HG02623 (cell line): ENCODE measurements around the gene AOPEP.
"Not testable (repeated sequence)": the region's sequence is repeated elsewhere in the genome, so short reads cannot be mapped to it uniquely, and the experiment has no call there.

Experiments used
- ATAC-seq: cut with Tn5 transposase; IDR thresholded peaks from one replicate; pipeline ENCODE4 v1.9.1; 2021; ENCODE audit warnings: moderate library complexity; ENCODE audit not compliant: unreplicated experiment

AOPEP gene

DNA sequence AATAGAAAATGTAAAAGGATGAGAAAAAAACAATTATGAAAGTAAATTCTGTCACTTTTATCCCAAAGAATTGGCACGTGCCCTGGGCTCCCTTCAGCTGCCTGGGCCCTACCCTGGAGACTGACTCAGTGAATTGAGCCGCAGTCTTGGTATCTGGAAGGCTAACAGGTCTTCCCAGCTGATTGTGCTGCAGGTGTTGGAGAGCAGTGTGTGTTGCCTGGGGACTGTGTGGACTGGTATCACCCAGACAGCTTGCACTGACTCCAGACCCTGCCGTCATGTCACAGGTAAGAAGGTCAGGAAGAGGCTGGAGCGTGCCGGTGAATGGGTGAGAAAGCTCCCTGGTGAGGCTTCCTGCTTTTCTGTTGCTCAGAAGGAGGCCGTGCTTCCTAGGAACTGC lies 83.3 kb downstream of the AOPEP start:
- no peak for ATAC-seq

DNA sequence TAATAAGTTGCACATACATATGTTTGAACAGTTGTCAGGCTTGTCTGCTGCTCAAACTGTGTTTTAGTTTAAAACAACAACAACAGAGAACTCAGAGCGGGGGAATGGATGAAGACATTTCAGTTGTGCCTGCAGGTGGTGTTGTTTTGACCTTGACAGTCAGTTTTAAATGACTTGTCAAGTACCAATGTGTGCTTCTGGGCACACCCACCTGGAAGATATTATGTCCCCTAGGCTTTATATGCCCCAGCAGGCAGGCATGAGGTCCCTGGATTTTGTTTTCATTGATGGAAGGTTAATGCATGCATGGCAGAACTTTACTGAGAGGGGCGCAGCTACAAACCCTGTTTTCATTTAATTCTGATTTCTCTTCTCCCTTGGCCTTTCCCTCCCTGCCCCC lies 84.6 kb downstream of the AOPEP start:
- no peak for ATAC-seq

DNA sequence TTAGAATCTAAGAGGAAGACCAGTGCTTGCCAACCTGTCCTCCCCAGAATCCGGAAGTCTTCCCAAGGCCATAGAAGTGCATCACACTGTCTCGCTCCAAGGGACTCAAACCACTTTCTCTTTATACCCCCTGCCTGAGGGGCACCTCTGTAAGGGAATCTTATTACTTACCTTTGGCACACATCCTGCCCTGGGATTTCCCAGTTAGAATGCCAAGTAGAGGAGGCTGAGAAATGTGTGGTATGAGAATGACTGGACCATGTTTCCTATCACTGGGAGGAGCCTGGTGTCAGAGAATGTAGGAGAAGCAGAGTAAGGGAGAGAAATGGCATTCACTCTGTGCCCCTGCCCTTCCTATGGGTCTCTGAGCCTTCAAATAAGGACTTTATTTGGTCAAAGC lies 85.8 kb downstream of the AOPEP start:
- no peak for ATAC-seq

DNA sequence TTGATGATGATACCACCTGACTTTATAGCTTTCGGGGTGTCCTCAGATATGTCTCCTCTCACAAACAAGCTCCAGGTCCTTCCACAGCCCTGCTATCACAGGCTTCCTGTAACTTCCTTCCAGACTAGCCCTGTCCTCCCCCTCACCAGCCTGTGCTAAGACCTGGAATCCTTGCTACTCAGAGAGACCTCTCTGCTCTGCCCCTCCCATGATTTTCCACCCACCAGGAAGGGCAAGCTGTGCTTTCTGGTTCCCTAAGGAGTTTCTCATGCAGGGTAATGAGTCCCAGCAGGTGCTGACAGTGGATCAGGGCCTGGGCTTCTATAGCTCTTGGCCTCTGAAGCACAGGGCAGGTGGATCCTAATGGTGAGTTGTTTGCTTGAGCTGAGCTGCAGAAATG lies 86.9 kb downstream of the AOPEP start:
- ATAC-seq: no peak

DNA sequence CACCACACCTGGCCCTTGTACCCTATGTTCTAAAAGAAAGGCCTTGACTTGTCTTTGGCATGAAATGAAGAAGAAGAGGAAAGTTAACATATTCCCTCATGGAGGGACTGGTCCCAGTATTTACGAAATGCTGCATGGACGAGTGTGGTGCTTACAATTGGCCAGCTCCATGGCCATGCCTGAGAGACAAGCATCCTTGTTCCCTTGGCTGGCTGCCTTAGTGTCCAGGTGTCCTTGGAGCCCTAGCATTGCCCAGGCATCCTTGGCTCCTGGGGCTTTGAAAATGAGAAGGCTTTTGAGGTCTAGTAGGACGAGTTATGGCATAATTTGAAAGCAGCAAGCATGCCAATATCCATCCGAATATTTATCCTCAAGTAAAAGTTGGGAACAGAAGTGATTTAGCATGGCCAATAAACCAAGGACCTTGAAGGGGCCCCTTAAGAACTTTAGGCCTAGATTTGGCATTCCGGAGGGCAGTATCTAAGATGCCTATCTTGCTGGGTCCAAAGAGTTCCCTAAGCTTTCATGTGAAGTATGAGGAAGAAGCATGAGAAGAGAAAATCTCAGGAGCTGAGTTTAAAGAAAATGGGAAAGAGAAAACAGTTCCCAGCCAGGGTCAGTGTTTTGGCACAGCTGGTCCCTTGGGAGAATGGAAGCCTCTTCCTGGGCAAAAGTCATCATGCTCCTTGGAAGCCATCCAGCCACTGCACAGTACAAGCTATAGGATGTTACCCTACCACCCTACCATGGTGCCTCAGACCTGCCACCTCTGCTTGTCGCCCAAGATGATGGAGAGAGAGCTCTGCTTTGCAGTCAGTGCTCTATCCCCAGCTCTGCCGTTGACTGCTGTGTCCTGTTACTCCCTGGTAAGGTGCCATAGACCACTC lies 91.0 kb downstream of the AOPEP start:
- ATAC-seq: no peak

DNA sequence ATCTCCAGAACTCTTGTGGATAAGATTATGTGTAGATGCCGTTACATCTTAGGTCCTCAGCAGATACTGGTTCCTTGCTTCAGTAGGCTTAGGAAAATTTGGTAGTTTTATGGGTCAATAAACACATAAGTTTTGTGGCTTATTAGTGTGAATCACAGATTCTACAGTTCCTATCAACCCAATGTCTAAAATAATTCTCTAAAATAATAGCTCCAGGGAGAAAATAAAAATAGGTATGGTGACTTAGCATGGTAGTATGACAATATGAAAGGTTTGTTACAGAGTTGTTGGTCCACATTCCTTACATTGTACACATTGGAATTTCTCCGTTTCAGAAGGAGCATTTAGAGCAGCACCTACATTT lies 91.7 kb downstream of the AOPEP start:
- no peak for ATAC-seq

DNA sequence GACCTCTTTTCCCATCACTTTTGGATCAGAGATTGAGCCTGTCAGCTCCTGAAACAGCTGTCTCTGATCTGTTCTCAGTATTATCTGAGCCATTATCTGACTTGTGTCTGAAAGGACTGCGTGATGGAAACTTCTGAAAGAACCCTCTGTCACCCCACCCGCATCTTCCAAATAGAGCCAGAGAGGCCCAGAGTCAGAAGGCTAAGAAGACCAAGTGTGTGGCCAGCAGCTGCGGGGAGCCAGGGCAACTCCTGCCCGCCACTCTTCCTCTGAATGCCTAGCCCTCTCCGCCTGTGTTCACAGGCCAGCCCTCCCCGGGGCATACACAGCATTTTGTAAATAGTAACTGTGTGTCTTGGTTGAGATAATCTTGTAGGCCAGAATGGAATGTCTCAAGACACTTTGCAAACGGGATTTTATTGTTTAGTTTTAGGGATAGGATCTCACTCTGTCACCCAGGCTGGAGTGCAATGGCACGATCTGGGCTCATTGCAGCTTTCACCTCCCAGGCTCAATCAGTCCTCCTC lies 92.7 kb downstream of the AOPEP start:
- ATAC-seq: no peak

DNA sequence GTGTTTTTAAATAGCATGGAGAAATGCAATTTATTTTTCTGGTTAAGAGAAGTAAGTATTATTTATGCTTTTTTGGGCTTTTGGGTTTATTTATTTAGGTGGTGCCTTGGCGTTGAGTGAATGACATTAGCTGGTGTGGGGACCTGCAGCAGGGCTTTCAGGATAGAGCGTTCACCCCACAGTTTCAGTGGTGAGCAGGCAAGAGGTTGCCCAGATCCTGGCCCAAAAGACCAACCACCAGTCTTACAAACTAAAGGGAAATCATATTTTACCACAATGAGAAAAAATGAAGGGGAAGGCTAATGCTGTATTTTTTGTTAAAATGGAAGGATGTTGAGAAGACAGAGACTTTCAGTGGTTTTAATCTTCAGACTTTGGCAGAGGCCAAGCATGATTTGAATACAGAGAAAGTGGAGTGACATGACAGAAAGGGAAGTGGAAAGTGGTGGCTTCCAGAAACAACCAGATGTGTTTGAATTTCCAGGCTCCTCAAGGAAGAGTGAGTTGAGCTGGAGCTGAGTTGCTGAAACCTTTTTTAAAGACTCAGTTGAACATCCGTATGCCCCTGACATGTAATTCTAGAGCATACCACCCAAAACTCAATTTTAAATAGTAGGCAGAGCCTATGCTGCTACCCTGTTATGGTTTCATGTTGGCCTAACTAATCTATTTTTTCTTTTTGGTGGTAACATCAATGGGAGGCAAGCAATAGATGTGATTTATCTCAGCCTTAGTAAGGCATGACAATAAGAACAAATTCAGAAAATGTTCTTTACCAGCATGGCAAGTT lies 94.8 kb downstream of the AOPEP start:
- ATAC-seq: no peak

DNA sequence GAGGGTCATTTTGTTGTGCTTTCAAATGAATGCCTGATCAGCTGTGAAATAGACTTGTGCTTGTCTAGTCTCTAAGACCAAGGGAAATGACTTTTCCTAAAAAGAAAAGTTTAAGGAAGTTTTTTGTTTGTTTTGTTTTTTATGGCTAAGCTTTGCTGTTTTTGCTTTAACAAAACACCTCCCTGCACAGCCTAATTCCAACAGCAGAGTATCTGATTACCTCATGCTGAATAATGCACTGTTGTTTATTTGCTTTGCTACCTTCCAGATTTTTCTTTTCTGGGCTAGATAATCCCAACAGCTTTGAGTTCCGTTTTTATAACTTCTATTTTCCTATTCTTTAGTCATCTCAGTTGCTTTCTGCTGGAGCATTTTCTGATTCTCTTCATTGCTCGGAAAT lies 95.8 kb downstream of the AOPEP start:
- no peak for ATAC-seq

DNA sequence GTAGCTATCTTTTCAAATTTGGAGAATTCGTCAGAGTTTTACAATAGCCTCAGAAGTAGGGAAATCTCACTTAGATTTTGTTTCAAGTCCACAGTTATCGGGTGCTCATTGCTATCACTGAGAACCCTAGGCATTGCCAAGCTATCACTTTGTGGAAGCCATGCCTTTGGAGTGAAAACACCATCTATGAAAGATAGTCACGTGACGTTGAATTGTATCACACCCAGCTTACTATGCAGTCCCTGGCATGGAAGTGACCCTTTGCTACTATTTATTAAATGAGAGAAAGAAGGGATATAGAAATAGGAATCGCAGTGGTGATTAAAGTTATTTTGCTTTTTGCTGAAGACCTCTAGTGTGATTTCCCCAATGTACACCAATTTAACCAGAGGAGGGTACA lies 97.2 kb downstream of the AOPEP start:
- no peak for ATAC-seq

DNA sequence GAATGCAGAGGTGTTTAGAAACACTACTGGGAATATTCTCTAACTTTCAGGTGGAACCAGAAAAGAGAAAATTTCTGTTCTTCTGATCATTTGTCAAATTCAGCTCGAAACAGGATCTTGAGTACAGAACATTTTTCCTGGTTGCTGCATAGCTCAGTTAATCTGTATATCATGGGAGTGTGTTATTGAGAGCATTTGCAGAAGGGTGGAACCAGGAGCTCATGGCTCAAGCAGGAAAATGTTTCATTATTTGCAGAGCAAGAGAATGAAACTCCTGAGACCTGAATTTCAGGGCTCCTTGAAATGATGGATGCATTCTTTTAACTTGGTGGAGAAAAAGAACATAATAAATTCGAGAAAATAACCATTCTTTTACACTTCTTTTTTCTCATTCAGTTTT lies 97.9 kb downstream of the AOPEP start:
- no peak for ATAC-seq

DNA sequence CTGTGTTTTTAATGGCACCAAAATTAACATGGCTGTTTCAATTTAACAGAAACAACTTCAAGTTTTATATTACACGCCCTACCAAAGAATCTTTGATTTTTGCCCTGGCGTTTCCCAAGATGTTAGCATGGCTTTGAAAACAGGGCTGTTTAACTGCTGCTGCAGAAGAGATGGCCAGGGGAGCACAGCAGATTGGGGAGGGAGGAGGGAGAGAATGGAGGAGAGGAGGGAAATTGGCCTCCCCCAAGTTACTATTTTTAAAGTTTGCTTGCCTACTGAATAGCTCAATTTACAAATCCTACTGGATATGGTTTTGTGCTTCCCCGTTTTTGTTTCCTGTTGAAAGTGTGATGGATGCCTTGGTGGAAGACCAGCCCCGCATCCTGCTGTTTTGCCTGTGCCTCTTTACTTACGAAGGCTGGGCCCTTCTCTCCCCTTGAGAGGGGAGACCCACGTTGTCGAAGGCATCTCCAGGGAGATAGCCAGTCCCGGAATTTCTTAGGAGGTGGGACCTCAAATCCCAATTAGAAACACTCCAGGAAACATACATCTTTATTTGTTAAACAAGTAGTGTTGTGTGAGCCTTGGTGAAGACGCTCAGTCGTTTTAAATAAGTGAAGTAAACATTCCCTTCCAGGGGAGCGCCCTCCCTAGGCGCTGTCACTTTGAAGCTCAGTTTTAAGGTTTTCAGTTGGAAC lies 98.6 kb downstream of the AOPEP start:
- ATAC-seq: no peak

DNA sequence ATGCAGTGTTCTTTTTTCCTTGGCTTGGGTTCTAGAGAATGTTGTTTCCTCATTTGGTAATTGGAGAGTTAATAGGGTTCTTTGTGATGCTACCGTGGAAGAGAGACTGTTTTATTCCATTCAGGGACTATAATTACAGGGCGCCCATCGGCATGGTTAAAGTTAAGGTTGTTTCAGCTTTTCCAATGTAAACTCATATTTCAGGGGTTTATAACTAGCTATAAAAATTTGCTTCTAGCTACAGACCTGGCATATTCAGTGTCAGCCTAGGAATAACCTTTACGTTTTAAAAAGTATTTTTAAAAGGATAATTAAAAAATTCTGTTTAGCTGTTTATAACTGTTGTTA lies 99.1 kb downstream of the AOPEP start:
- no peak for ATAC-seq

DNA sequence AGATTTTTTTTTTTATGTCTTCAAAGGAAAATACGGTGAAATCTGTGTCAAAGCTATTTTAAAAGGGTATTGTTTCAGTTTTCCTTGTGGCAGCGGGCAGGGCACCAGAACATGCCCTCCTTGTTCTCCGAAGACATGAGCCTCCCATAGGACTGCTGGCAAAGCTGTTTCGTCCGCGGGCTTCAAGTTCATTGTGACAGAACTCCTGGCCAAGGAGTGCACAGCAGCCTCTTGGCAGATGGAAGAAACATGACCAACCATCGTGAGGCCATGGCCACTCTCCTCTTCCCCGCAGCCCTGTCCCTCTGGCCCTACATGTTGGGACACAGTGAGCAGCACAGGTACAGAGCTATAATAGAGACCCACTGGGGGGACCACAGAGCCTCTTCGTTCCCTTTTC lies 99.5 kb downstream of the AOPEP start:
- ATAC-seq: no peak

DNA sequence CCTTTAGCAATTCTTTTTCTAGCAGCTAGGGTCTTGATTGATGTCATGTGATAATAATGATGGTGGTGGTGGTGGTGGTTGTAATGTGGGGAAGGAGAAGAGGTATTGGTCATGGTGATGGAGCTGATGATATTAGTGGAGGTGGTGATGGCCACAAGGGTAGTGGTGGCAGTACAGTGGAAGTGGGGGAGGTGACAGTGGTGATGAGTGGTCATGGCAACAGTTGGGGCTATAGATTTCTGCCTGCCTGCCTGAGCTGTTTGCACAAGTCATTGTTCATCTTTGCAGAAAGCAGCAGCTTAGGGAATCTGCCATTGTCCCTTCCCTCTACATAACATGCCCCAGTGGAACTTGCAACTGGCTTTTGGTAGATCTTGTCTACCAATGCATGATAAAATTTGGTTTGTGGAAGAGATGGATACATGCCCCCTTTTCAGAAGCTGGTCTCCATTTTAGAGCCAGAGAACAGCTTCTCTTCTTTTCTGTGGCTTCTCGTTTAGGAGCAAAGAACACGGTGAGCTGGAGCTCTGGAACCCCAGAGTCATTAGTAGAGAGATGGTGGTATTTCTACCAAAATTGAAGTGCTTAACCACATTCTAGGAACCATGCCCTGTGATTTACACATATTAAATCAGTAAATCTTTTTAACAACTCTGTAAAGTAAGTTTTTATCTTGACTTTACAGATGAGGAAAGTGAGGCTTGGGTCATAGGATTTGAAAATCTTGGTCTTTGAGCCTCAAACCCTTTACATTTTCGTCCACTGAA lies 100.3 kb downstream of the AOPEP start:
- ATAC-seq: no peak

DNA sequence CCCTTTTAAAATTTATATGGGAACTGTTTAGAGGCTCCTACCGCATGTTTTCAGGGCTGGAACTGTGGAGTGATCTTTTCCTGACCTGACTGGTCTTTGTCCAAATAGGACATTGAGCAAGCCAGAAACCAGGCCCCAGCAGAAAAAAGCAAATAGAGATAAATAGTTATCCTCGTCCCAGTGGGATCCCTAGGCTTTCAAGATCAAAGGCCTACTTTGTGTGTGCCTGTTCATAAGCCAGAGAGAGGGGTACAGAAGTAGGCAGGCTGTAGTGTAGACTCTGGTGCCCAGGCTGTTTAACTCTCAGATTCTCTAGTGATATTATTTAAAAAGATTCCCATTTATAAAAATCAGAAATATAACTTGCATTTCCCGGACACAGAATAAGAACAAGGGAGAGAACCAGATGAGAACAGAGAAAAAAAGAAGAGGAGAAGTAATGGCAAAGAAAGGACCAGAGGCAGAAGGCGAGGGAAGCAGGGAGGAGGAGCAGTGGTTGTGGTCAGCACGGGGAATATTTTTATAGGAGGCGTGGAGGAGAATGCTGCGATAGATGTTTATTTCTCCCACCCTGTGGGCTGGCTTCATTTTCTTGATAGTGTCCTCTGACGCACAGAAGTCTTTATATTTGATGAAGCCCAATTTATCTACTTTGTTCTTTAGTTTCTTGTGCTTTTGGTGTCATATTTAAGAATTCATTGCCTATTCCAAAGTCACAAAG lies 101.2 kb downstream of the AOPEP start:
- no peak for ATAC-seq

DNA sequence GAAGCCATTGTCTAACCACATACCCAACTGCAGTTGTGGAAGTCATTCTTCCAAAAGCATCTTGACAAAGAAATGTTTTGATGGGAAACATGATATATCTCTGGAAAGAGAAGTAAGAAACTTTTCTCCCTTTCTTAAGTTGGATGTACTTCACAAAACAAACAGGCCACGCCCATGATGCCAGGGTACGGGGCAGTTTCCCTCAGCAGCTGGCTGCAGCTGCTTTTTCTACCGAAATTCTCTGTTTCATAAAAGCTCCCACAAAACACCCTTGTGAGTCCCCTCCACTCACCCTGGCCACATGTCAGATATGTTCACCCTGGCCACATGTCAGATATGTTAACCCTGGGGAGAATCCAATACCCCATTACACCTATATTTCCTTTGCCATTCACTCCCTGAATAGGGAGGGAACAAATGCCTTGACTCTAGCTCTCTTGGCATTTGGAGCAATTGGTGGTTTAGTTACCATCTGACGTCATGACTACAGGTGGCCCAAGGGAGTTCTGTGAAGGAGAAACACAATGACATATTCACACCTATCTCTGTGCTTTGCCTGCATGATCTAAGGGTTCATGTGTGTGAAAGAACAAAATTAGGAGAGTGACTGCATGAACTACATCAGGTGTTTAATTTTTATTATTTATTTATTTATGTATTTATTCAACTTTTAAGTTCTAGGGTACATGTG lies 103.0 kb downstream of the AOPEP start:
- no peak for ATAC-seq

DNA sequence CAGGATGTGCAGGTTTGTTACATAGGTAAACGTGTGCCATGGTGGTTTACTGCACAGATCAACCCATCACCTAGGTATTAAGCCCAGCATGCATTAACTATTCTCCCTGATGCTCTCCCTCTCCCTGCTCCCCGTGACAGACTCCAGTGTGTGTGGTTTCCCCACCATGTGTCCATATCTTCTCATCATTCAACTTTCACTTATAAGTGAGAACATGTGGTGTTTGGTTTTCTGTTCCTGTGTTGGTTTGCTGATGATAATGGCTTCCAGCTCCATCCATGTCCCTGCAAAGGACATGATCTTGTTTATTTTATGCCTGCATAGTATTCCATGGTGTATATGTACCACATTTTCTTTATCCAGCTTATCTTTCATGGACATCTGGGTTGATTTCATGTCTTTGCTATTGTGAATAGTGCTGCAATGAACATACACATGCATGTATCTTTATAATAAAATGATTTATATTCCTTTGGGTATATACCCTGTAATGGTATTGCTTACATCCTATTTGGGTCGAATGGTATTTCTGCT lies 103.6 kb downstream of the AOPEP start:
- not testable (repeated sequence) for ATAC-seq

DNA sequence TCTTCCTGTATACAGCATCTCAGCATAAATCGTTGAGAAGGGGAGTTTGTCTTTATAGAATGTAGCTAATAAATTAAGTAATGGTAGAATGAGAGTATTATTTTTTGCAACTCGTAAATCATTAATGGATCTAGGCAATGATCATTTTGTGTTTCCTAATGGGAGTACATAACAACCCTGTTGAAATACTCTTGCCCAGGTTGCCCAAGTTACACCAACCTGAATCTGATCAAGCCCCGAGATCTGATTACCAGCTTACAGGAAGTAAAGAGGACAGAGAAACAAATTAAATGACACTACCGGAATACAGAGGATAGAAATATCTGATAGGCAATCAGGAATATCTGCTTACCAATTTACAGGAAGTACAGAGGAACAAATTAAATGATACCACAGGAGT lies 107.3 kb downstream of the AOPEP start:
- no peak for ATAC-seq
